OCI-LY7 (cell line): ENCODE results near the gene NTM.

Source experiments
- CTCF ChIP-seq: fragments of 200-600 bp; sonication (generic); conservative IDR thresholded peaks from 2 replicates; pipeline ENCODE4 v1.5.1; 2014; ENCODE audit warnings: mild to moderate bottlenecking, antibody characterized with exemption, low read length, moderate library complexity, mixed read lengths
- EZH2phosphoT487 ChIP-seq: fragments of 200-600 bp; sonication (generic); IDR thresholded peaks from 2 replicates; pipeline ENCODE4 v1.6.1; 2018; ENCODE audit warnings: low read depth, borderline replicate concordance, mild to moderate bottlenecking, mixed run types, antibody characterized with exemption, low read length, moderate library complexity, mixed read lengths

DNA sequence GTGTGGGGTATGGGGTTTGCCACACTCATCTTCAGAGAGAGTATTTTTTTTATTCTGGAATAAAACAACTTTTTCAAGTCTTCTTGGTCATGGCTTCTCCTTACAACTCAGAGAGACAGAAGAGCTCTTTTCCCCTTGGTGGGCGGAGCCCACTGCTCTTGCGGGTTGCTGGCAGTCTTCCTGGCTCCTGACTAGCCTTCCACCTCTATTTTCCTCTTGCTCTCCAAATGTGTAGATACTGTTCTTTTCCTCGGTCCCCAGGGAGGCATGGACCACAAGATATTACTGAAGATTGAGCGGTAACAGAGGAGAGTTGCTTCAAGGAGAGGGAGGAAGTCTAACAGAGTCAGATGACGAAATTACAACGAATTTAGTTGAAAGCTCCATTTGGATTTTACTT, 210.6 kb downstream of the NTM start:
- TF ChIP-seq CTCF = no peak
- no peak for TF ChIP-seq EZH2phosphoT487
